ENCODE results near the gene ARHGAP15.
"Not testable (repeated sequence)": the region's sequence is repeated elsewhere in the genome, so short reads cannot be mapped to it uniquely, and the experiment has no call there.

ARHGAP15 gene

DNA sequence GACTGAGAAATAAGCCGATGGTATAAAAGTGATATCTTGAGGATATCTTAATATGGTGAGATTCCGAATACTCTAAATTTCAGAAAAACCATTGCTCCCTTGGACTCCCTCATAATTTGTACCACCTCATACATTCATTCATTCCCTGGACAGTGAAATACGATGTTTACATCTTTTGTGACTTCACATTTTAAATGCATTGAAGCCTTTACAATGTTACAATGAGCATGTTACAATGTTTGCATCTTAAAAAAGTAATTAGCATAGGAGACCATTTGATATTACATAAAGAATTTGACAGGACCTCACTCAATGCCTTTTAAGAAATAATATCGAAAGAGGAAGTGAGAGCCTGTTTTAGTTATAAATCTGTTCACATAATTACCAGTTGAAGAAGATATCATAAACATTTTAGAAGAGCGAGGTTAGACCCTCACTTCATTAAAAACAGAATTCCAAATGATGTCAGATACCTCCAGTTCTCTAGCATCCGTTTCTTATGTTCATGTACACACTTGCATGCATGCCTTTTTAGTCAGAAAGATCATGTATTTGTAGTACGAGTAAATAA lies 372.0 kb downstream of the ARHGAP15 start:
- DNase-seq = no peak

DNA sequence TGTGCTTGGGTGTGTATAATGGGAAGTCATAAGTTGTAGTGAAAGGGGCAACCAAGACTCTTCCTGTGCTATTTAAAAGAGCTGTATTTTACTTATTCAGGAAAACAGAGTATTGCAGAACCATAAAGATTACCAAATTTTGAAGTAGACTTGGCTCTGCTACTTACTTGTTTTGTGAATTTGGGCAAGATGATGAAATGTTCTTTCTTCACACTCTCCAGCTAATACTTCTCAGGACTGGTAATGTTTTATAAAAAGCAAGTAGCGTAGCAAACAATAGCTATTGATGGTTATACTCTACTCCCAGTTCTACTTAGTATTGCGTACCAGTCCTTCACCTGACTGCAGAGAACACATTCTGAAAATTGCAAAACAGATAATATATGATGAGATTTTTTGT lies 374.1 kb downstream of the ARHGAP15 start:
- DNase-seq = no peak

DNA sequence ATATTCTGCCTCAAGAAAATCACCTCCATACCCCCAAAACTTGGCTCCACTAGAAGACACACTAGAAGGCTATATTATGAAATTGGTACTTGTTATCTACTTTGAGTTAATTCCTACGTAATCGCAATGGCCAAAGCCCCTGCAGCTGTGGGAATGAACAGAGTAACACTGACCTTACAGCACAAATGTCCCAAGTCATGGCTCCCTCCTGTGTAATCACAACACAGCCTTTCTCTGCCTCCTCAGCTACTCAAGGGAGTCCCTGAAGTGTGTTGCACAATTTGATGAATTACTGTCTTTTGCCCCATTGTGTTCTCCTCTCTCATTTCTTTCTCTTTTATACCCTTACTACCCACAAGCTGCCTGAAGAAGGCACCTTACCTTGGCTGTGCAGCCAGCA lies 375.2 kb downstream of the ARHGAP15 start:
- DNase-seq = no peak

DNA sequence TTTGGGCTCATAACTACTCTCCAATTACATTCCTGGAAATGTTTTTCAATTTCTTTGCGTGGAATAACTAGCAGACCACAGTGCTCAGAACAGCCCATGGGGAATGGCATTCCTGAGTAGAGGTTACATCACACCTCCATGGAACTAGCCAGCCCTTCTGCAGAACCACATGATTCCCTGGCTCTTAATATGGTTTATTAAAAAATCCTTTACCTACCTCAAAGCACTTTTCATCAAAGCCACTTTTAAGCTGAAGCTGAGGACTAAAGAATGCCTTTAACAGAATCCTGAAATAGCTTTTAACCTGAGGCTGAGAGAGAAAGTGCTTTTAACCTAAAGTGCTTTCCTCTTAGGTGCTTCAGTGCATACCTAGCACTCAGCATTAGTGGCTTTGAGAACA lies 376.3 kb downstream of the ARHGAP15 start:
- no peak for DNase-seq

DNA sequence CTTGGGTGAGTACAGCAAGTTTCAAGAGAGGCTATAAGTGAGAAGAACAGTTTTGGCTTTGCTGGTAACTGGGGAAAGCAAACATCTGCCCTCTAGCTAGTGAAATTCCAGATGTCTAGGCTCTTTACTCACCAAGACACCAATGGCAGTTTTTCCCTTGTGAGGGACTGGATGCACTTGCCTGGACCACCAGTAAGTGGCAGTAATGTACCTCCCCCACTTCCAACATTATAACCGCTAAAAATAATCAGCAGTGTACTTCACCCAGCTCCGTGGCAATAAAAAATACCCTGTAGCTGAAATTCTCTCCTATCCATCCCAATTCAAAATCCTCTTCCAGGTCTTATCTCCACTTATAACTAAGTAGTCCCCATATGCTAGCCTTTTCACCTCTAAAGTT lies 383.9 kb downstream of the ARHGAP15 start:
- no peak for DNase-seq

DNA sequence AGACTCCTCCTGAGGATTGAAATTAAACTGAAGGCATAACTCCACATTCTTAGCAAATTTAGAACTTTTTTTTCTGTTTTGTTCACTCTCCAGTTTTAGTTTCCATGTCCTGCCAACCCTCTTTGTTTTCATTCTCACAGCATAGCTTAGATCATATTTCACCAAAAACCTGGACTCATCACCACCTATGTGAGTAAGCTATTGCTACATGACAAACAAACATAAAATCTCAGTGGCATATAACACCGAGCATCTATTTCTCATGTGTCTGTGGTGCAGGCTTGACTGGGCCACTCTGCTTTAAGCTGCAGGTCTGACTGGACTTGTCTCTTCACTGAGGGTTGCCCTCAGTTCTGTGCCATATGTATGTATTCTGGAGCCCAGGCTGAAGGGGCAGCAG lies 385.2 kb downstream of the ARHGAP15 start:
- no peak for DNase-seq

DNA sequence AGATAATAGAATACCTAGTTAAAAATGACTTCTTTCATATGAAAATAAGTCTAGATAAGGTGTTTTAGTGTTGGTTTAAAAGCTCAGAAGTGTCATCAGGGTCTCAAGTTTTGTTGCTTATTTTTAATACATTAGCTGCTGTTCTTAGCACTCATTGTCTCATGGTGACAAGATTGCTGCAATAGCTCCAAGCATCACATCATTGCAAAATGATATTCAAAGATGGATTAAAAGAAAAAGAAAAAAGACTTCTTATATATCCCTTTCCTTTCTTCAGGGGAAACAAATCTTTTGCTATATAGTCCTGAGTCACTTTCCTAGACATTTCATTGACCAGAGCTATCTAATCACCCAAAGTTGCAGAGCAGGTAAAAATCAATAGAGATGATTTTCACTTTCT lies 386.1 kb downstream of the ARHGAP15 start:
- DNase-seq = no peak

DNA sequence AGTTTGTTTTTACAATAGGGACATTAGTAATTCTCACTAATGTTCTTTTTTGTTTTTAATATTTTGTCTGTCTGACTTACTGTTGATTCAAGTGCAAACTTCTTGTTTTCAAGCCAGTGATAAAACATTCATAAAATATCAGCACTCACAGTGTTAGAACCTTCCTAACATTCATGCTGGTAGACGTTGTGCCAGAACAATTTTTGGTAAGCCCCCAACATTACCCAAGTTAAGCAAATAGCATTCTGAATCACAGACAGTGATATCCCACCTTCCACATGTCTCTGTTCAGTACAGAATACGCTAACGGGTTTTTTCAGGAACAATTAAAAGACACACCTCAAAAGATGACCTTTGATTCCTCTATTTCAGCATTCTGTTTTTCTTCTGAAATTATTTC lies 390.3 kb downstream of the ARHGAP15 start:
- no peak for DNase-seq

DNA sequence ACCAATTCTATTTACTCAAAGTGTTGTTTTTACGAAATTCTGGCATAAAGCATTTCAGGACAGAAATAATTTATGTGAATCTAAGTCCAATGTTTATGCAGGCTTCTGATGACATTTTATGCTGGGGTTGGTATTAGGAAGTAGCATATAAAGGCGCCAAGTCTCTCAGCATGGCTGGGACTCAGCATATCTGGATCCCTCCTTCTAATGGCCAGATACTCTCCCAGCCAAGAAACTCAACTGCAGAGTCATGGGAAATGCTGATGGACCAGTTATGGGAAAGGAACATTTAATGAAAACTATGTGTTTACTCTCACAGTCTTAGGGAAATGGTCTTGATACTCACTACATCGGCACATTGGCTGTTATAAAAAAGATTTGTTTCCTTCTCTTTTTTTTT lies 392.2 kb downstream of the ARHGAP15 start:
- DNase-seq = no peak

DNA sequence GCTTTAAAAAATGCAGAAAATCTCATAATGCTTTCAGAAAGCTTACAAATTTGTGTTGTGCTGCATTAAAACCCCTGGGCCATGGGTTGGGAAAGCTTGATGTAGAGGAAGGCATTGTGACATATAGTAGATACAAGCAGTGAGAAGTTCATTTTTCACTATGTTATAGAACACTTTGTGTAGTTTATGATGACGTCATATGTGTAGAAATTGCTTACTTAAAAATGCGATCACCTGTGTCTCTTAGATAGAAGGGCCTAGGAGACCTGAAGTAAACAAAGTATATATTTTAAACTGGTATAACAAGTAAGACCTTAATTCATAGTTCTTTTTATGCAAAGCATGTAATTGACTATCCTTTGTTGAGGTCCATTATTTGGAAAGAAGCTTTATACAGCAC lies 393.5 kb downstream of the ARHGAP15 start:
- no peak for DNase-seq

DNA sequence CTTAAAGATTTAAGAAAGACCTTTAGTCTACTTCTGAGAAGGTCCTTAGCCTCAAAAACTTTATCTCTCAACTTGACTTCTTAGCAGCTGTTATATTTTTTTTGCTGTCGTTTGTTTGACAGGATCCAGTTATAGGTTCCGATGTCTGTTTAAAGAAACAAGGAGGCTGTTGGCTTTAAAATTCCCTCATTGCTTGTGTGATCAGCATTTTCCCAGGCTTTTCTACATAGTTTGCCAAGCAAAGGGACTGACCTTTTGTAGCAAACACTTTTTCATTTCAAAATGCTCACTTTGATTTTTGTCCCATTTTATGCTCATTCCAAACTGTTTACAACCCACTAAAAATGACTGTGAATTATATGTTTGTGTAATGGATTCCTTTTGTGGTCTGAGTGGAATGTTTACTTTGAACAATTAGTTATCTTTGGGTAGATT lies 394.9 kb downstream of the ARHGAP15 start:
- DNase-seq = no peak

DNA sequence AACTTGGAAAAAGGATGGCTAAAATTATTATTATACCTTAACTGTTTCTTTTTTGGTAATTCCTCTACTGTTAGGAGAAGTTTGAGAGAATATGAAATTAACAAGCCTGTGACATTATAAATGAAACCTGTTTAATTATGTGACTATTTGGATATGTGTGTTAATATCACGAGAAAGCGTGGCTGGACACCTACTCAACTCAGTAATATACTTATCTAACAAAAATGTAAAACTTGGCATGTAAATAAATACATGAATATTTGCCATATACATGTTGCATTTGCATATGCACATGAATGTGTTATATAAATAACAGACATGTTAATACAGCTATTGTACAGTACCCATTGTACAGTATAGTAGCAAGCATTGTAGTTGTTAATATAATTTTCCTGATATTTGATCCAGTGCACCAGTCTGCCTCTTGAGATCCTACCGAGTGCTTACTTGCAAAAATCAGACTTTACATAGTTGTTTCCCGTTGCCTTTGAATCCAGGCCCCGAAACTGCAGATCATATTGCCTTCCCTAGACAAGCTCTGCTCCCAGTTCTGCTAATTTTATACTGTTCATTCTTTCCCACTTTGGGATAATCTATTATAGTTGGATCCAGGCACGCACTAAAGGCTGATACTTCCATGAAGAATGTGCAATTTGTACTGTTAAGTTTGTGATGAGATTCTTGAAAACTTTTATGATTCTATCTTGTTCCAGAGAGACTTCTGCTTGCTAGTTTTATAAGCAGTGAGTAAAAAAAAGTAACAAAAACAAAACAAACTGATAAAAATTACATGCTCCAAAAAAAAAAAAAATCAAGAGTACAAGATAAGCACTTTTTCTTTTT lies 395.6 kb downstream of the ARHGAP15 start:
- no peak for DNase-seq

DNA sequence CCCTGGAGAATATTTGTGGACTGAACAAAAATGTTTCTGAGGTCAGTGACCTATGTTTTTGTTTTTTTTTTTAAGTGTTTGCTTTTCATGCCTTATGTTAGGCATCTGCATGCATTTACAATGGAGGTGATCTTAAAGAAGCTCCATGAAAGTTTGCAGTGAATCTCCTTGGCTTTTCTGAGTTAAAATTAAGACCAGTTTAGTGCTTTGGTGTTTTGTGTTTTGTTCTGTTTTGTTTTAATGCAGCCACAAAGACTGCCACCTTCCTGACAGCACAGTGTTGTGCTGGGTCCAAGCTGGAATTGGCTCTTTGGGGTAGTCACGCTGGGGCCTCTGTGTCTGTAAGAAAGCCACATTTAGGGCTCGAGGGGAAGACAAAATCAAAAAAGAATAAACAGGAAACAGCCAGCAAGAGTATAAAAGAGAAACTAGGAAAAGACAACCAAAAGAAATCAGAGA lies 396.2 kb downstream of the ARHGAP15 start:
- DNase-seq = no peak

DNA sequence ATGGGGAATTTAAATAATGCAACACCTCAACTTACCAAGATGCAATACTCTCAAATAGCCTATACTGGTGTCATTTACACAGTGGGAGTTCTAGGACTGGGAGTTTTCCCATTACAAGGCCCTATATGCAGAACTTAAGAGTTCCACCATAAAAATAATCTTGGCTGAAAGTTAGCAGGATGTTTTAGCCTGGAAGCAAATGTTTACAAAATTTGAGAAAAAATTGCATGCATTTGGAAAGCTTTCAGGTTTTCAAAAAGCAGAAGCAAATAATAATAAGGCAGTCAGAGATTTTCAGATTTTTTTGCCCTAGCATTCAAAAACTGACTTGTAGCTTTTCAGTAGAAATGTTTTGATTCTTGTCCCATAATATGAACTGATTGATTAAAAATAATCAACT lies 397.3 kb downstream of the ARHGAP15 start:
- DNase-seq = no peak

DNA sequence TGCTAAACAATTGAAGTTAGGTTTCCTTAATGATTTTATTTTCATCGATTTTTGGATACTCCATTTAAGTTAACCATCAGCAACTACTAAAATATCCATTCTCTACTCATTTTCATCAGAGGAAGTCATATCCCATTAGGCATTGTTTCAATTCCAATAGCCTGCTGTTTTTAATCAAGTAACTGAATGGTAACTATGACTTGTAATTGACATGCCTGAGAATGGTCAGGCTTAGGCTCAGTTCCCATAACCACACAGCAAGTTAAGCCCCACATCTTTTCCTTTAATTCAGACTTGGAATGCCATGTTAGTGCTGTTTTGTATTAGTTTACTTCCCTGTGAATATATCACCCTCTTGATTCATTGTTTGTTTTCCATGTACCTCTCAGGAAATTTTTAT lies 398.8 kb downstream of the ARHGAP15 start:
- no peak for DNase-seq

DNA sequence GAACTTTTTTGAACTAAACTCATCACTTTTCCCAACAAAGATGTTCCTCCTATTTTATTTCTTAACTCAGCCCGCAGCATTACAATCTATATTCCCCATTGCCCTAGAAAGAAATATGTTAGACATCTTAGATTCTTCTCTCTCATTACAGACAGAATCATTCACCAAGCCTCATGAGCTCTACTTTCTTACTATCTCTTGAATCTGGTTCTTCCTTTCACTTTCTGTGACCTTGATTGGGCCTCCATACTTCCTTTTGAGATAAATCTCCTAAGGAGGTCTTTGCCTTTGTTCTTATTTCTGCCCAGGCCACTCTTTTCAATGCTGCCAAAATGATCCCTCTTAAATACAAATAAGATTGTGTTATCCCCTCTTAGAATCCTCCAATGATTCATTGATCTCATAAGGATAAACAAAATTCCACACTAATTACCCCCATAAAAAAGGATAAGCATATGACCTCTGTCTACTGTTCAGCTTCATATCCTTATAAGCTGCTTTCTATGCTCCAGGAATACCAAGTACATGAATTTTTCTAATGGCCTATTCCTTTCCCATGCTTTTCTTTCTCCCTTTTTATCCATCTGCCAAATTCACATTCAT lies 400.0 kb downstream of the ARHGAP15 start:
- no peak for DNase-seq

DNA sequence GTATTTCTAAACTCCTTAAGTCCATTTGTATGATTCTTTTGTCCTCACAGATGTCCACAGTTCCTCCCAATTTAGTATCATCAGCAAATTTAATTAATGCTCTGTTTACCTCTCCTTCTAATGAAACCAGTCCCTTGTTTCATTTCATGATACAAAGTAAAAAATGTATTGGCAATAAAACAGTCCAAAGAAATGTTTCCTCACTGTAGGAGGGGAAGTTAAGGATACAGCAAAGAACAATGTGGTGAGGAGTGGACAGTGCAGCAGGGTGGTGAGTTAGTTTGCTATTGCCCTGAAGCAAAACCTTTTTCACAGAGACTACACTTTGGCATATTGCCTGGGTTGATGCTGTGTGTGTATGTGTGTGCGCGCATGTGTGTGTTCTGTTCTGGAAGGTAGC lies 401.5 kb downstream of the ARHGAP15 start:
- no peak for DNase-seq

DNA sequence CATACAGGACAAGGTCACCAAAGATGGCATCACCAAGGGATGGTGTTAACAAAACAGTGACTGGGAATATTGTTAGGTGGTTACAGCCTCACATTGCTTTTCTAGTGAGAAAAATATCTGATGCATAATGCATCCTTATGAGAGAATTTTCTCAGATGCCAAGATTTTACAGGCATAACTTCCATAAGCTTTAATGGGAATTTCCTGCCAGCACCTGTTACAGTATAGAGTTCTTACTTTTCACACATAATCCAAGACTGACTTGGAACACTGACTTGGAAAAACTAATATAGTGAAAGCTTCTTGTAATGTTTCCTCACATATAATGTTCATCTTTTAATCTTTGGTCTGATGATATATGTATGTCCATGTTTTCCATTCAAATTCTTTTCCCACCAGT lies 402.8 kb downstream of the ARHGAP15 start:
- no peak for DNase-seq

DNA sequence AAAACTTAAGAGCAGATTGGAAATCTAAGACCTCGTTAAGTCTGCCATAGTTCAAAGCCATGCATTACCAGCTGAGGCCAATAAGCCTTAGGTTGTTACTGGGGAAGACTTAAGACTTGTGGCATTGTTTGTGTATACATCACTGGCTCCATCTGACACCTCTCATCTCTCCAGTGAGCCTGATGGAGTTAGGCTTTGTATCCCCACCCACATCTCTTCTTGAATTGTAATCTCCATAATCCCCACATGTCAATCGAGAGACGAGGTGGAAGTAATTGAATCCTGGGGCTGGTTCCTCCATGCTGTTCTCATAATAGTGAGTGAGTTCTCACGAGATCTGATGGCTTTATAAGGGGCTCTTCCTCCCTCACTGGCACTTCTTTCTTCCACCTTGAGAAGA lies 404.6 kb downstream of the ARHGAP15 start:
- DNase-seq = no peak

DNA sequence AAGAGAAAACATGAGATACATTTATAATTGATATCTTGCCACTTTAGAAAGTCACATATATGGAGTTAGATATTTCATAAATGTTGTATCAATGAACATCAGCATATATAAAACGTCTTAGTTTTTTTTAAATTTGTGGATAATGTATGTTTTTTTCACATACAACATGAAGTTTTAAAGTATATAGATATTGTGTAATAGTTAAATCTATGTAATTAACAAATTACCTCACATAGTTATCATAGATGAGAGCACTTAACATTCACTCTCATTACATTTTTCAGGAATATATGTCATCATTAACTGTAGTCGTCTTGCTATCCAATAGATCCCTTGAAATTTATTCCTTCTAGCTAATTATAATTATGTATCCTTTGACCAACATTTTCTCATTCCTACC lies 406.6 kb downstream of the ARHGAP15 start:
- no peak for DNase-seq

DNA sequence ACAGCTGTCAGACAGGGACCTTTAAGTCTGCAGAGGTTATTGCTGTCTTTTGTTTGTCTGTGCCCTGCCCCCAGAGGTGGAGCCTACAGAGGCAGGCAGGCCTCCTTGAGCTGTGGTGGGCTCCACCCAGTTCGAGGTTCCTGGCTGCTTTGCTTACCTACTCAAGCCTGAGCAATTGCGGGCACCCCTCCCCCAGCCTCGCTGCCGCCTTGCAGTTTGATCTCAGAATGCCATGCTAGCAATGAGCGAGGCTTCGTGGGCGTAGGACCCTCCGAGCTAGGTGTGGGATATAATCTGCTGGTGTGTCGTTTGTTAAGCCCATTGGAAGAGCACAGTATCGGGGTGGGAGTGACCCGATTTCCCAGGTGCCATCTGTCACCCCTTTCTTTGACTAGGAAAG lies 412.7 kb downstream of the ARHGAP15 start:
- DNase-seq = not testable (repeated sequence)

DNA sequence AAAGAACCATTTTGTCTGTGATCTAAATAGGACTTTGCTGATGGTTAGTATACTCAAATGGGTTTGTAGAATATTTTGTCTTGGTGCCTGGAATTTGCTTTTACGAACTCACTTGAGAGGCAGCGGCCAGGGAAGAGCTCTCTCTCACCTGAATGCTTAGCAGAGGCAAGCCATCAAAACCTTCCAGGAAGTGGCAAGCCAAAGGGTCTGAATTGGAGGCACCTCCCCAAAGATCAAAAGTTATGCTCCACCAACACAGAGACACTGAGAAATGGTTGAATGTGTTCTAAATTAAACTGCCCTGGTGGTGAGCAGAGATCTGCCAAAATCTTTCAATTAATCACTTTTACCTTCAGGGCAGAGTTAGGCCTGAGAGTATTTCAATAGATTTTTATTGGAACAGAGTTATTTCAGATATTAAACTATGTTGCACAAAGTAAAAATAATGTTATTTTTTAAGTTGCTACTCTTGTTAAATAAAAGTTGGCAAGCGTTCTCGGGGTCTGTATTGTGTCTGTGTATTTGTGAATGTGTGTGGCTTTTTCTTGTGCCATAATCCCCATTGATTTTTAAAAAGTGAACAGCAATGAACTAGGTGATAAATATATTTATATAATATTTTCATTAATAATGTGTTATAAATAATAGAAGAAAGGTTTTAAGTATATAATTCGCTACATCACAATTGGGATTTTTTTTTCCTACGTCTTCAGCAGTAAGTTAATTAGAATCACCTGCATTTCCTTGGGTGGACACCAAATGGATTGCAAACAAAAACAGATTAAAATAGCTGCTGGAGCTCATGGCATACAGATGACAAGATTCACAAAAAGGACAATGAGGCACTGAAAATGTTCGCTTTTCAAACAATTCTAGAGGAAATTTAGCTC lies 416.1 kb downstream of the ARHGAP15 start:
- DNase-seq = no peak

DNA sequence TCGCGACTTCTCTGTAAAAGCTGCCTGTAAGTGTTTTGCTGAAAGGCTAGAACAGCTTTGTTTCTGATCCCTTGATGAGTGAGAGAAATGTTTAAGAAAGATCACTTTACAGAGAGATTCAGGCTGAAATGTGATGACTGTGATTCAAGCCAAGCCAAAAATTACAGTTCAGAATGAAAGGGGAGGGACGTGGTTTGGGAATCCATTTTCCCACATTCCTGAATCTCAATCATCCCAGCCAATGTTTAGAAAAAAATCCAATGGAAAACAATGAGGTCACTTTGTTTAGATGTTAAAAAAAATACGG lies 416.7 kb downstream of the ARHGAP15 start:
- DNase-seq = no peak

DNA sequence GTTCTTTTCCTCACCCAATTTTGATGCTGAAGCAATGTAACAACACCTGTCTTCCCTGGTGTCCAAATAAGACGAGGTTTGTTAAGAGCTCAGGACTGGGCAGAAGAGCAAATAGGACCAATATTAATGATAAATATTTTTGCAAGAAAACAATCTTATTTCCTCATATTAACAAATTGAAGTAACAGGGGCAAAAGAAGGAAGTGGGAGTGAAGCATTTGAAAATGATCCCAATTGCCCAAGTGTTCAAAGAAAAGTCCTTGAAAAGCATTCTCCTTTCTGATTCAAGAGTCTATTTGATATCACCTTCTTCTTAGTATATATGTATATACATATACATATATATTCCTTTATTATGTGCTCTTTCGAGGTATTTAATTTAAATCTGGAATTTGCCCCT lies 418.8 kb downstream of the ARHGAP15 start:
- DNase-seq = no peak
